ENCODE measurements around the gene MACROD2. TPM values are rescaled to one million over a fixed set of nuclear protein-coding genes. Genes with fewer than 3 reads are reported as not detected.

MACROD2 gene
- total RNA-seq, 2 donors from 2014 or later, result not detected

GRCh38 chr20:14553774-14554534 lies 558.6 kb downstream of the MACROD2 start:
- Mint-ChIP-seq H3K4me3 (no peak overlapping the region), H3K27me3 (no peaks in the 10 kb centered on the region), H3K4me1 (no peaks in the 10 kb centered on the region), H3K36me3 (ENCODE audit: low read depth) (no peaks in the 10 kb centered on the region), H3K9me3 (peaks cover 3% of the 10 kb centered on the region), H3K27ac (no peak overlapping the region)
- ATAC-seq (replicated peaks), result no peak

GRCh38 chr20:14555676-14556075 lies 560.4 kb downstream of the MACROD2 start:
- no peak overlapping the region for H3K27ac Mint-ChIP-seq
- ATAC-seq (replicated peaks), result no peak
- no peak overlapping the region for H3K4me3 Mint-ChIP-seq
- no peaks in the 10 kb centered on the region for H3K4me1 Mint-ChIP-seq
- H3K9me3 Mint-ChIP-seq, result peaks cover 3% of the 10 kb centered on the region
- H3K36me3 Mint-ChIP-seq (ENCODE audit: low read depth), result no peaks in the 10 kb centered on the region
- no peaks in the 10 kb centered on the region for H3K27me3 Mint-ChIP-seq

- no peaks in the 10 kb centered on the region for H3K27me3 Mint-ChIP-seq
- ATAC-seq (replicated peaks), result no peak
These were observed 560.9 kb downstream of the MACROD2 start for GRCh38 chr20:14556206-14556605.

GRCh38 chr20:14559612-14560011 lies 564.3 kb downstream of the MACROD2 start:
- Mint-ChIP-seq H3K9me3 (peaks cover 11% of the 10 kb centered on the region), H3K4me1 (no peaks in the 10 kb centered on the region), H3K27me3 (no peaks in the 10 kb centered on the region), H3K4me3 (no peak overlapping the region), H3K36me3 (ENCODE audit: low read depth) (no peaks in the 10 kb centered on the region), H3K27ac (no peak overlapping the region)
- no peak for ATAC-seq (replicated peaks)

More at GRCh38 chr20:14556206-14556605, 560.9 kb downstream of the MACROD2 start:
- no peaks in the 10 kb centered on the region for H3K36me3 Mint-ChIP-seq (ENCODE audit: low read depth)
- no peak overlapping the region for H3K27ac Mint-ChIP-seq
- H3K4me3 Mint-ChIP-seq, result no peak overlapping the region
- H3K9me3 Mint-ChIP-seq, result peaks cover 3% of the 10 kb centered on the region
- no peaks in the 10 kb centered on the region for H3K4me1 Mint-ChIP-seq

GRCh38 chr20:14561741-14562221 lies 566.5 kb downstream of the MACROD2 start:
- H3K9me3 Mint-ChIP-seq, result peaks cover 18% of the 10 kb centered on the region
- no peak overlapping the region for H3K4me3 Mint-ChIP-seq
- H3K4me1 Mint-ChIP-seq, result no peaks in the 10 kb centered on the region
- no peak for ATAC-seq (replicated peaks)
- H3K27me3 Mint-ChIP-seq, result no peaks in the 10 kb centered on the region
- H3K36me3 Mint-ChIP-seq (ENCODE audit: low read depth), result no peaks in the 10 kb centered on the region
- H3K27ac Mint-ChIP-seq, result no peak overlapping the region

GRCh38 chr20:14562981-14563380 lies 567.7 kb downstream of the MACROD2 start:
- Mint-ChIP-seq H3K27ac (no peak overlapping the region), H3K4me3 (no peak overlapping the region), H3K9me3 (peaks cover 18% of the 10 kb centered on the region), H3K27me3 (no peaks in the 10 kb centered on the region), H3K36me3 (ENCODE audit: low read depth) (no peaks in the 10 kb centered on the region), H3K4me1 (no peaks in the 10 kb centered on the region)
- no peak for ATAC-seq (replicated peaks)

DNA sequence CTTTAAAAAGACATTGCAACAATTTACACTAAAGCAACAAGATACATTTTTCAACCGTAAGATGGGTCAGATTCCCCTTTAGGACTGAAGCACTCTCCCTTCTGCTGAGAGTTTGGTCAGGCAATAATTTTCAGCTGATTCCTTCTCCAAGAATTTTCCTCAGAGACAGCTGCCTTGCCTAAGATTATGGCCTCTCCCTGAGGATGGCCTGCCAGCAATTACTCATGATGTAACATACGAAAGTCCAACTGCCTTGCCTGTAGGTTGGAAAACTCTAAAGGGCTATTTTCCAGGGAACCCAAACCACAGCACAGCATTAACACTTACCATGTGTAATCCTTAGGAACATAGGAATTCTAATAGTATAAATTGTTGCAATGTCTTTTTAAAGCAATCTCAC lies 571.2 kb downstream of the MACROD2 start:
- Mint-ChIP-seq H3K27me3 (no peaks in the 10 kb centered on the region), H3K4me3 (no peak overlapping the region), H3K4me1 (no peaks in the 10 kb centered on the region), H3K9me3 (peaks cover 22% of the 10 kb centered on the region), H3K36me3 (ENCODE audit: low read depth) (no peaks in the 10 kb centered on the region), H3K27ac (no peak overlapping the region)
- ATAC-seq (replicated peaks), result no peak

DNA sequence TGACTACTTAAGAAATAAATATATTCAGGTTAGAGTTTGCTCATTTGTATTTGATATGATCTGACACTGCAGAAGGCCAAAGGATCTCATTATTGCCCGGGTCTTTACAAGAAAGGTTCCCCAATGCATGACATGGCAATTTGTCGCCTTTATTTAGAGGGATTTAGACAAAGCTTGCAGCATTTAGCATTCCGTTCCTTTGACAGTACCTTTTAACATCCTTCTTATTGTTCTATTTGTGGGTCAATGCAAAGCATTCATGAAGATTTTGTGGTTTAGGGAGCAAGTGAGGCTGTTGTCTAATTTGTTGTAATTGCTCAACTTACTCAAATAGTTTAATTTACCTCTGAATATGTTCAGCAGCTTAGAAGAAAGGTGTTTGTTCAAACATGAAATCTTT lies 572.9 kb downstream of the MACROD2 start:
- Mint-ChIP-seq H3K9me3 (peaks cover 15% of the 10 kb centered on the region), H3K4me3 (no peak overlapping the region), H3K36me3 (ENCODE audit: low read depth) (no peaks in the 10 kb centered on the region), H3K4me1 (no peaks in the 10 kb centered on the region), H3K27ac (no peak overlapping the region), H3K27me3 (no peaks in the 10 kb centered on the region)
- ATAC-seq (replicated peaks), result no peak

DNA sequence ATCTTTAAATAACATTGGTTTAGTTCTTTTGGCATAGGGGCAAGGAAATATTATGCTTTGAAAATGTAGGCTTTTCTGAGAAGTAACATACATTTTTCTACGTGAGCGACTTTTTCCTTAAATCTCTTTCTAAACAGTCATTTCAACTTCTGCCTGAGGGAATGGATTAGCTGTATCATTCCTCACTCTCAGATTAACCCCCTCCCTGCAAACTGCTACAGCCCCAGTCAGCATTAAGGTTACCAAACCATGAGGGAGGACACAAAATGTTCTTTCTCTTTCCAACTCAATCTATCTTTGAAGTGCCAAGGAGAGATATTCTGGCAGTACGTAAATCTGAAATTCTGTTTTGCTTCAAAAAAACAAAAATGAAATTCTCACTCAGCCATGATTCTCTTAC lies 573.4 kb downstream of the MACROD2 start:
- no peaks in the 10 kb centered on the region for H3K4me1 Mint-ChIP-seq
- no peaks in the 10 kb centered on the region for H3K36me3 Mint-ChIP-seq (ENCODE audit: low read depth)
- ATAC-seq (replicated peaks), result no peak
- H3K9me3 Mint-ChIP-seq, result peaks cover 15% of the 10 kb centered on the region
- H3K27me3 Mint-ChIP-seq, result no peaks in the 10 kb centered on the region
- H3K27ac Mint-ChIP-seq, result no peak overlapping the region
- no peak overlapping the region for H3K4me3 Mint-ChIP-seq

DNA sequence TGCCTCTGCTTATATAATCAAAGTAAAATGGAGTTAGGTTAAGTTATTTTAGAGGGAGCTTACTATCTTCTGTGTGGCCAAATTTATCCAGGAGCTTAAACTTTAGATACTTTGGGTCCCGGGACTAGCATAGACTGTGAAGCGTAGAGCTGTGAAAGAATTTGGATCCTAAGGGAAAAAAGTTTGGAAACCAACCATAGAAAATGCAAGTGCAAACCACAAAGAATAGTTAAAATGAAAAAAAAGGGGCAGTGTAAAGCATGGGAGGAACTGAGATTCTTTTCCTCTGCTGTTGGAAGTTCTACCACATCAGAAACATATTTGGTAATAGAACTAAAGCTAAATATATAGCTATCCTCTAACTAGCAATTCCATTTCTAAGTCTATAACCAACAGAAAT lies 574.3 kb downstream of the MACROD2 start:
- Mint-ChIP-seq H3K4me3 (no peak overlapping the region), H3K4me1 (no peaks in the 10 kb centered on the region), H3K27me3 (no peaks in the 10 kb centered on the region), H3K9me3 (peaks cover 15% of the 10 kb centered on the region), H3K27ac (no peak overlapping the region), H3K36me3 (ENCODE audit: low read depth) (no peaks in the 10 kb centered on the region)
- ATAC-seq (replicated peaks), result no peak

DNA sequence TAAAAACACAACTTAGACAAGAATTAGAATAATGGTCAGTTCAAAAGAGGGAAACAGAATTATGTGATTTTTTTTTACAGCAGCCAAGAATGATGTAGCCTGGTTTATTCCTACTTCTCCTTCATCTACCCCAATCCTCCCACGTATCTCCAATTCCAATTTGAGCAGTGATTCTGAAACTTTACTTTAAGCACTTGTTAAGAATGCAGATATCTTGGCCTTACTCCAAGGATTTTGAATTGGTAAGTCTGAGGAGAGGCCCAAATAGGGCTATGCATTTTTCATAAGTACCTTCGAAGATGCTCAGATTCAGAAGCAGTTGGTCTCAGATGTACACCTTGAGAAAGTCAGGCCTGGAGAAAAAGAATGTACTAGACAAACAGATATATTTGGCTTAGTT lies 575.5 kb downstream of the MACROD2 start:
- no peak overlapping the region for H3K4me3 Mint-ChIP-seq
- no peak overlapping the region for H3K27ac Mint-ChIP-seq
- H3K9me3 Mint-ChIP-seq, result peaks cover 10% of the 10 kb centered on the region
- no peaks in the 10 kb centered on the region for H3K27me3 Mint-ChIP-seq
- ATAC-seq (replicated peaks), result no peak
- H3K4me1 Mint-ChIP-seq, result no peaks in the 10 kb centered on the region
- no peaks in the 10 kb centered on the region for H3K36me3 Mint-ChIP-seq (ENCODE audit: low read depth)

GRCh38 chr20:14573676-14574075 lies 578.4 kb downstream of the MACROD2 start:
- Mint-ChIP-seq H3K9me3 (peaks cover 14% of the 10 kb centered on the region), H3K36me3 (ENCODE audit: low read depth) (no peaks in the 10 kb centered on the region), H3K27me3 (no peaks in the 10 kb centered on the region), H3K4me3 (no peak overlapping the region), H3K4me1 (no peaks in the 10 kb centered on the region), H3K27ac (no peak overlapping the region)
- ATAC-seq (replicated peaks), result no peak

DNA sequence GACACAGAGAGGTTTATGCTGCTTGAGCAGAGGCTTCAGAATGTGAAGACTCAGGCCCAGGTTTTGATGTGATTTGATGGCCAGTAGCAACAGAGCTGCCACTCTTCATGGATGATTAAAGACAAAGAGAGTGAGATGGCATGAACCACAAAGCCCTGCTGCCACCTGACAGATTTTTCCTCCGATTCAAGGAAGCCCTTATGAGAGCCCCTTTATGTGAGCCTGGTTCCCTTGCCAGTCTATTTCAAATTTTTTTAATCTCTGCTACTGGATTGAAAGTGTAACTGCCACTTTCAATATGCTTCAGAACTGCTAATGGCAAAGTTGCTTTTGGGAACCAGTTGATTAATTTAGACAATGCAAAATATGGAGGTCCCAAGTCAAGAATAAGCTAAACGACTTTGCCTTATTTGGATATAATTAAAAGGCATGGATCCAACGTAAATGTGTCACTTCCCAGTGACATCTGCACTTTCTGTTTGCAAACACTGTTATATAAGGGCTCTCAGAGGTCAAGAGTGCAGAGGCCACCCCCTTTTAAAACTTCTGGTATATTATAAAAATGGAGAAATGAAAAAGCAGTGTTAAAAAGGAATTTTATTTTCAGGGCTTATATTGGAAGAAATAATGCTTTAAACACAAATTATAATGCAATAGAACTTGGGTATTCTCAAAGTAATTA lies 581.0 kb downstream of the MACROD2 start:
- no peak overlapping the region for H3K27ac Mint-ChIP-seq
- H3K36me3 Mint-ChIP-seq (ENCODE audit: low read depth), result no peaks in the 10 kb centered on the region
- H3K9me3 Mint-ChIP-seq, result peaks cover 10% of the 10 kb centered on the region
- H3K27me3 Mint-ChIP-seq, result no peaks in the 10 kb centered on the region
- no peaks in the 10 kb centered on the region for H3K4me1 Mint-ChIP-seq
- ATAC-seq (replicated peaks), result no peak
- no peak overlapping the region for H3K4me3 Mint-ChIP-seq

- H3K9me3 Mint-ChIP-seq, result peaks cover 19% of the 10 kb centered on the region
- H3K4me1 Mint-ChIP-seq, result no peaks in the 10 kb centered on the region
- no peak overlapping the region for H3K4me3 Mint-ChIP-seq
- no peaks in the 10 kb centered on the region for H3K36me3 Mint-ChIP-seq (ENCODE audit: low read depth)
- H3K27me3 Mint-ChIP-seq, result no peaks in the 10 kb centered on the region
- H3K27ac Mint-ChIP-seq, result no peak overlapping the region
- ATAC-seq (replicated peaks), result no peak
These were observed 585.2 kb downstream of the MACROD2 start for GRCh38 chr20:14580418-14581074.

GRCh38 chr20:14581731-14582130 lies 586.4 kb downstream of the MACROD2 start:
- Mint-ChIP-seq H3K4me3 (no peak overlapping the region), H3K36me3 (ENCODE audit: low read depth) (no peaks in the 10 kb centered on the region), H3K27ac (no peak overlapping the region), H3K9me3 (peaks cover 16% of the 10 kb centered on the region), H3K4me1 (no peaks in the 10 kb centered on the region), H3K27me3 (no peaks in the 10 kb centered on the region)
- no peak for ATAC-seq (replicated peaks)
